BJ (cell line): ENCODE data around the gene LRP2. TPM values are rescaled to one million over a fixed set of nuclear protein-coding genes. Genes with fewer than 3 reads are reported as not detected.

Experiments
- CTCF ChIA-PET: fragments of 350-600 bp; formaldehyde crosslinking; extraction: SDS; loops from one replicate; lab custom pipeline; 2021; ENCODE audit warnings: antibody characterized with exemption, inconsistent platforms; lab: Yijun Ruan, JAX
- POLR2A ChIA-PET: fragments of 300-600 bp; sonication (Branson Sonifier 250); formaldehyde crosslinking; extraction: SDS; loops from one replicate; lab custom pipeline; 2021; ENCODE audit warnings: antibody characterized with exemption; lab: Charles Lee
- DNase-seq: peaks from one replicate; pipeline ENCODE4 v3.0.0-alpha.2; 2011; ENCODE audit warnings: low read depth
- H3K27me3 ChIP-seq: 2 replicates; pipeline ENCODE4 v1.6.0; 2011; ENCODE audit warnings: low read length; ENCODE audit not compliant: control insufficient read depth, insufficient read depth
- H3K36me3 ChIP-seq: 2 replicates; pipeline ENCODE4 v1.5.1; 2011; ENCODE audit warnings: low read length; ENCODE audit not compliant: control insufficient read depth, insufficient read depth
- H3K4me3 ChIP-seq: 2 replicates; pipeline ENCODE4 v1.5.1; 2011; ENCODE audit warnings: low read depth, mild to moderate bottlenecking, control low read depth, low read length
- polyA plus RNA-seq: library from polyadenylated mRNA; depleted of rRNA; stranded (reverse); fragments of >200 nt; gene quantifications from 2 replicates; pipeline ENCODE4 v1.2.3, GENCODE V29; 2011
- TF ChIP-seq, protein P1 (sequence below): IDR thresholded peaks from 2 replicates; pipeline ENCODE4 v1.5.1; 2011; ENCODE audit warnings: low read depth, mild to moderate bottlenecking, control low read depth, inconsistent platforms, low read length, moderate library complexity; ENCODE audit not compliant: insufficient read depth

The LRP2 gene
- polyA plus RNA-seq, 1 experiment, result not detected

DNA sequence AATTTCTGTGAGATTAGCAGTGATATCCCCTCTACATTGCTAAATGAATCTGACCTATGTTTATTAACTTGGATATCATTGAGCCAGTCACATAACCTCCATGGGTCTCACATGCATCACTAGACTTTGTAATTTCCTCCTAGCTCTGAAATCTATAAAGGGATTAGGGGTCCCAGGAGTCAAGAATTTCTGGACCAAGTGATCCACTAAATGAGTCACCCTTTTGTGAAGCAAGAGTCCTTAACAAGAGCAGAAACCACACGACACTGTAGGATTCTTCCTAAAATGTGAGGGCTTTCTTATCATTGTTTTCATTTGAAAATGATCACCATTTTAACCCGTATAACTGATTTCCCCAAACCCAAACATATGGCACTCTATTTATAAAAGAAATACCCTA lies 202.6 kb downstream of the LRP2 start:
- no peak for DNase-seq
- H3K4me3 ChIP-seq, result no peak overlapping the region
- H3K36me3 ChIP-seq, result no peaks in the 10 kb centered on the region
- TF ChIP-seq, protein P1, sequence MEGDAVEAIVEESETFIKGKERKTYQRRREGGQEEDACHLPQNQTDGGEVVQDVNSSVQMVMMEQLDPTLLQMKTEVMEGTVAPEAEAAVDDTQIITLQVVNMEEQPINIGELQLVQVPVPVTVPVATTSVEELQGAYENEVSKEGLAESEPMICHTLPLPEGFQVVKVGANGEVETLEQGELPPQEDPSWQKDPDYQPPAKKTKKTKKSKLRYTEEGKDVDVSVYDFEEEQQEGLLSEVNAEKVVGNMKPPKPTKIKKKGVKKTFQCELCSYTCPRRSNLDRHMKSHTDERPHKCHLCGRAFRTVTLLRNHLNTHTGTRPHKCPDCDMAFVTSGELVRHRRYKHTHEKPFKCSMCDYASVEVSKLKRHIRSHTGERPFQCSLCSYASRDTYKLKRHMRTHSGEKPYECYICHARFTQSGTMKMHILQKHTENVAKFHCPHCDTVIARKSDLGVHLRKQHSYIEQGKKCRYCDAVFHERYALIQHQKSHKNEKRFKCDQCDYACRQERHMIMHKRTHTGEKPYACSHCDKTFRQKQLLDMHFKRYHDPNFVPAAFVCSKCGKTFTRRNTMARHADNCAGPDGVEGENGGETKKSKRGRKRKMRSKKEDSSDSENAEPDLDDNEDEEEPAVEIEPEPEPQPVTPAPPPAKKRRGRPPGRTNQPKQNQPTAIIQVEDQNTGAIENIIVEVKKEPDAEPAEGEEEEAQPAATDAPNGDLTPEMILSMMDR, result no peak
- H3K27me3 ChIP-seq, result no peaks in the 10 kb centered on the region
- CTCF ChIA-PET, result interaction anchor here (1.1 to 1.3 kb wide), 2 partner anchors 12 to 17 kb away, joined by 3 read pairs; no protein-coding TSS in a partner anchor
- POLR2A ChIA-PET, result no interaction called here

DNA sequence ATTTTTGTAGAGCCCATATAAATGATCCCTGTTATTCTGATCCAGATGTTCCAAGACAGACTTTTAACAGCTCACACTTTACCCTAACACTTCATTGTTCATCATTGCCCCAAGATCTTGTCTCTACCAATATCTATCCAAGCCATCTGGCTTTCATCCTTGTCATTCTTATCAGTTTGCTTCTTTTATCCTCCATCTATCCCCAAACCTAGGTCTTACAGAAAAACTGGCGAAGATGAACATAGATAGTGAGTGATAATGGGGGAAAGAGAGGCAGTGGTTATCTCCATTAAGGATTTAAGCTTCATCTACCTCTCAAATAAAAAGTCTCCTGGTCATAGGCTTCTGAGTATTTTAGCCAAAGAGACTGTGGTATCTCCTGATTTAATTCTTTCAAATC lies 203.5 kb downstream of the LRP2 start:
- no peaks in the 10 kb centered on the region for H3K36me3 ChIP-seq
- no peak for DNase-seq
- H3K27me3 ChIP-seq, result no peaks in the 10 kb centered on the region
- CTCF ChIA-PET, result interaction anchor here (1.1 to 1.3 kb wide), 2 partner anchors 13 to 16 kb away, joined by 3 read pairs; no protein-coding TSS in a partner anchor
- POLR2A ChIA-PET, result no interaction called here
- no peak overlapping the region for H3K4me3 ChIP-seq
- TF ChIP-seq, protein P1, result no peak

DNA sequence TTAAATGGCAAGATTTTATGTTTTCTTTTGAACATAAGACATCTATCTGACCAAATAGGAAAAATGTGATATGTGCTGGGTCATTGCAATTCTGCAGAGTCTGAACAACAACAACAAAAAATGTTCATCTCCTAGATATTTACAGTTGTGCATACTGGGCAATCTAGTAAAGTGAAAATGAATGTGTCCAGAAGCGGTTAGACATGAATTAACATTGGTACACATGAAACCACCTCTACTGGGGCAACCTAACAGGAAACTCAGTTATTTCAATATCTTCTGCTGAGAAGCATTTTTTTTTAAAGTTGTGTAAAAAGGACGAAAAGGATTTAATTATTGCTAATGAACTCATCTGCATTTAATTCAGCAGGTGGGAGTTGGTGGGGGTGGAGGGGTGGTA lies 216.1 kb downstream of the LRP2 start:
- TF ChIP-seq, protein P1, result no peak
- ChIA-PET CTCF (no interaction called here), POLR2A (no interaction called here)
- no peak overlapping the region for H3K4me3 ChIP-seq
- H3K27me3 ChIP-seq, result no peaks in the 10 kb centered on the region
- H3K36me3 ChIP-seq, result no peaks in the 10 kb centered on the region
- DNase-seq, result no peak

DNA sequence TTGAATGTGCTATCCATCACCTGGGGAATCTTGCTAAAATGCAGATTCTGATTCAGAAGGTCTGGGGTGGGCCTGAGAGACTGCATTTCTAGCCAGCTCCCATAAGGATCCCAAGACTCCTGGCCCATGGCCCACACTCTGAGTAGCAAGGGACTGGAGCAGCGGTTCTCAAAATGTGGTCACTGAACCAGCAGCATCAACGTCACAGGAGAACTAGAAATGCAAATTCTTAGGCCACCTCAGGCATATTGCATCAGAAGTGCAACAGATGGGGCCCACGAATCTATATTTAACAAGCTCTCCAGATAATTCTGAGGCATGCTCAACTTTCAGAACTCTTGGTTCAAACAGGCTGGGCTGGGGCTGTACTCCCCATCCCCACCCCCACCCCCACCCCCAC lies 218.3 kb downstream of the LRP2 start:
- ChIA-PET POLR2A (no interaction called here), CTCF (interaction anchor here (3.8 to 5.5 kb wide), 2 partner anchors 13 to 34 kb away, joined by 32 to 41 read pairs; no protein-coding TSS in a partner anchor)

GRCh38 chr2:169141713-169142352 lies 220.5 kb downstream of the LRP2 start:
- no peak overlapping the region for H3K4me3 ChIP-seq
- no peaks in the 10 kb centered on the region for H3K36me3 ChIP-seq
- TF ChIP-seq, protein P1, result peak; percentile 89
- DNase-seq, result no peak
- H3K27me3 ChIP-seq, result no peaks in the 10 kb centered on the region
- POLR2A ChIA-PET, result interaction anchor here (0.6 kb wide), 1 partner anchor 194 kb away, joined by 20 read pairs; no protein-coding TSS in a partner anchor
- CTCF ChIA-PET, result interaction anchor here (0.8 to 5.5 kb wide), 13 partner anchors 9 to 183 kb away, joined by 3 to 41 read pairs (median 5); no protein-coding TSS in a partner anchor

More for the DNA sequence above, 218.3 kb downstream of the LRP2 start:
- TF ChIP-seq, protein P1, result no peak
- Histone ChIP-seq H3K27me3 (no peaks in the 10 kb centered on the region), H3K4me3 (no peak overlapping the region), H3K36me3 (no peaks in the 10 kb centered on the region)
- no peak for DNase-seq
